Measurements from ENCODE around the gene SLMAP. TPM values are rescaled to one million over a fixed set of nuclear protein-coding genes. Genes with fewer than 3 reads are reported as not detected.
"Not testable (repeated sequence)": the region's sequence is repeated elsewhere in the genome, so short reads cannot be mapped to it uniquely, and the experiment has no call there.

The SLMAP gene
- total and polyA plus RNA-seq, 7 donors: 31.2 to 180 (median 106) TPM

DNA sequence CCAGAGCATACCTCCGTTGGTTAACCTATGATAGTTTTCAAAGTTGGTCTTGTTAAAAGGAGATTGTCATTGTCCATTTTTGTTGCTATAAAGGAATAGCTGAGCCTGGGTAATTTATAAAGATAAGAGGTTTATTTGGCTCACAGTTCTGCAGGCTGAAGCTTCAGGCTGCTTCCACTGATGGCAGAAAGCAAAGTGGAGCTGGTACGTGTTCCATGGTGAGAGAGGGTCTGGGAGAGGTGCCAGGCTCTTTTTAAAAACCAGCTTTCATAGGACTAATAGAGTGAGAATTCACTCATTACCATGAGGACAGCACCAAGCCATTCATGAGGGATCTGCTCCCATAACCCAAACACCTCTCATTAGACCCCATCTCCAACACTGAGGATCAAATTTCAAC, 107.3 kb downstream of the SLMAP start:
- no peak overlapping the region for H3K4me3 ChIP-seq
- H3K9me3 ChIP-seq: no peaks in the 10 kb centered on the region
- no peaks in the 10 kb centered on the region for H3K27me3 ChIP-seq (ENCODE audit: insufficient read depth in 3 of 3, low read length in 2 of 3)
- WGBS, 3 donors: 78 to 88% (median 84%) methylated on average over 2 of the region's 2 CpGs
- H3K4me1 ChIP-seq: no peaks in the 10 kb centered on the region
- no peak for DNase-seq
- intact Hi-C loops (cut with DNase I): no loop called here
- H3K36me3 ChIP-seq (ENCODE audit: insufficient read depth in 1 of 2, low read depth in 1 of 2): peaks cover 7 to 86% of the 10 kb centered on the region in 2 donors
- no peak overlapping the region for H3K27ac ChIP-seq
- TF ChIP-seq, protein P1, sequence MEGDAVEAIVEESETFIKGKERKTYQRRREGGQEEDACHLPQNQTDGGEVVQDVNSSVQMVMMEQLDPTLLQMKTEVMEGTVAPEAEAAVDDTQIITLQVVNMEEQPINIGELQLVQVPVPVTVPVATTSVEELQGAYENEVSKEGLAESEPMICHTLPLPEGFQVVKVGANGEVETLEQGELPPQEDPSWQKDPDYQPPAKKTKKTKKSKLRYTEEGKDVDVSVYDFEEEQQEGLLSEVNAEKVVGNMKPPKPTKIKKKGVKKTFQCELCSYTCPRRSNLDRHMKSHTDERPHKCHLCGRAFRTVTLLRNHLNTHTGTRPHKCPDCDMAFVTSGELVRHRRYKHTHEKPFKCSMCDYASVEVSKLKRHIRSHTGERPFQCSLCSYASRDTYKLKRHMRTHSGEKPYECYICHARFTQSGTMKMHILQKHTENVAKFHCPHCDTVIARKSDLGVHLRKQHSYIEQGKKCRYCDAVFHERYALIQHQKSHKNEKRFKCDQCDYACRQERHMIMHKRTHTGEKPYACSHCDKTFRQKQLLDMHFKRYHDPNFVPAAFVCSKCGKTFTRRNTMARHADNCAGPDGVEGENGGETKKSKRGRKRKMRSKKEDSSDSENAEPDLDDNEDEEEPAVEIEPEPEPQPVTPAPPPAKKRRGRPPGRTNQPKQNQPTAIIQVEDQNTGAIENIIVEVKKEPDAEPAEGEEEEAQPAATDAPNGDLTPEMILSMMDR (IDR thresholded peaks at IDR 0.05): no peak
- no peak for ATAC-seq

DNA sequence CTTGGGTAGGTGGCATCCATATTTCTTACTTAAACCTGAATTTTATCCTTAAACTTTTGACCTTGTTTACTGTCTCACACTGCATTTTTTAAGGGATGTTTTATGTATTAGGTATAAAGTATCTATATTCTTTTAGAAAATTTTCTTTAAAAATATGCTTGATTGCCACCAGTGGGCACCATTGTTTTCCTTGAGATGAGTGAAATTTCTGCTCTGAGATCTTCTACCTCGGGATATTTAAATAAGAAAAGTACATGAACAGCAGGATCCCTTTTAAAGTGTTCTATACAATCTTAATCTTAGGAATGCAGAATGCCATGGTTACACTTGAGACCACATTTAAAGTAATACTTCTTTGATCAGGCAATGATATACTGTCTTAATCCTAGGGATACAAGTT, 108.7 kb downstream of the SLMAP start:
- 13 to 33% (median 31%) methylated on average over 1 of the region's 1 CpG for WGBS, 3 donors
- TF ChIP-seq, protein P1 (IDR thresholded peaks at IDR 0.05): peak; percentile 44
- Histone ChIP-seq H3K4me1 (no peaks in the 10 kb centered on the region), H3K36me3 (ENCODE audit: insufficient read depth in 1 of 2, low read depth in 1 of 2) (peaks cover 7 to 77% of the 10 kb centered on the region in 2 donors), H3K27me3 (ENCODE audit: insufficient read depth in 3 of 3, low read length in 2 of 3) (no peaks in the 10 kb centered on the region), H3K9me3 (no peaks in the 10 kb centered on the region), H3K4me3 (no peak overlapping the region), H3K27ac (no peak overlapping the region)
- DNase-seq (no peak), ATAC-seq (no peak)
- intact Hi-C loops (cut with DNase I): no loop called here

DNA sequence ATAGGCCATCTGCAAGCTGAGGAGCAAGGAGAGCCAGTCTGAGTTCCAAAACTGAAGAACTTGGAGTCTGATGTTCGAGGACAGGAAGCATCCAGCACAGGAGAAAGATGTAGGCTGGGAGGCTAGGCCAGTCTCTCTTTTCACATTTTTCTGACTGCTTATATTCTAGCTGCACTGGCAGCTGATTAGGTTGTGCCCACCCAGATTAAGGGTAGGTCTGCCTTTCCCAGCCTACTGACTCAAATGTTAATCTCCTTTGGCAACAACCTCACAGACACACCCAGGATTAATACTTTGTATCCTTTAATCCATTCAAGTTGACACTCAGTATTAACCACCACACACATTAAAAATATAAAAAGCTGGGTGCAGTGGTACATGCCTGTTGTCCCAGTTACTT, 113.0 kb downstream of the SLMAP start:
- H3K4me3 ChIP-seq; DNase-seq; ATAC-seq; H3K27me3 ChIP-seq (ENCODE audit: insufficient read depth in 3 of 3, low read length in 2 of 3); intact Hi-C loops (cut with DNase I); H3K9me3 ChIP-seq; H3K4me1 ChIP-seq; H3K27ac ChIP-seq: not testable (repeated sequence)
- 95 to 100% (median 95%) methylated on average over 1 of the region's 1 CpG for WGBS, 3 donors
- peaks cover 0 to 50% of the 10 kb centered on the region in 2 donors for H3K36me3 ChIP-seq (ENCODE audit: insufficient read depth in 1 of 2, low read depth in 1 of 2)

DNA sequence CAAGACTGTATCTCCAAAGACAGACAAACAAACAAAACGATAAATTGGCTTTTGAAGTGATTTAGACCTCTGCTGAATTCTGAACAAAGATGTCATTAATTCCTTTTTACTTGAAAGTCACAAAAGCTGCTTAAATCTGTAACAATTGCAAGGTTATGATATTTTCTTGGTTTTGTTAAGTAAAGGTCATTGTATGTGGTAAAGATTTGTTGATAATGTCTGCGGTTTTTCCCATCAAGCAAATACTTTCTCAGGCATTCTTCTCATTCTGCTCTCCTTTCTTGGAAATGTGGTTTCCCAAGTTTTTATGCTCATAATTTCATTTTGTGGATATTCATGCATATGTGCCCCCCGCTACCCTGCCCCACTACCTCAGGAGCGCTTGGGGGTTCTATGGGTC, 116.5 kb downstream of the SLMAP start:
- Histone ChIP-seq H3K4me3 (no peak overlapping the region), H3K27me3 (ENCODE audit: insufficient read depth in 3 of 3, low read length in 2 of 3) (no peaks in the 10 kb centered on the region), H3K4me1 (no peaks in the 10 kb centered on the region), H3K9me3 (no peaks in the 10 kb centered on the region), H3K36me3 (ENCODE audit: insufficient read depth in 1 of 2, low read depth in 1 of 2) (peaks cover 0 to 20% of the 10 kb centered on the region in 2 donors), H3K27ac (no peak overlapping the region)
- TF ChIP-seq, protein P1 (IDR thresholded peaks at IDR 0.05): no peak
- intact Hi-C loops (cut with DNase I): no loop called here
- WGBS, 3 donors: 96 to 97% (median 97%) methylated on average over 4 of the region's 4 CpGs
- ATAC-seq (no peak), DNase-seq (no peak)

DNA sequence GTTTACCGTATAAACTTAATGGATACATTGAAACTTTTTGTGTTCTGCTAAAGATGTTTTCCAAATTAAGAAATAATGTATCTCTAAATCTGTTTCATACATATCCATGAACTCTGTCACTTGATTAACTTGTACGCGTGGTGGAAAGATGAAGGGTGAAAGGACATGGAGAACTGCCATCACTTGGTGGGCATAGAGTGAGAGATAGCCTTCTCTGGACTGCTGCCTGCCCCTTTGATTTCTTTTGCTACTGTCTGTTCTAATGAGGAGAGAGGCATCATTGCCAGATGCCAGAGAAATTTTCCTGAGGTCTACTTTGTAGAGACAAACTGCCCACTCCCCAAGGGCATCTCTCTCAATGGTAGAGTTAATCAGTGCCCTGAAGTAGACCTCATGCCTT, 120.5 kb downstream of the SLMAP start:
- Histone ChIP-seq H3K36me3 (ENCODE audit: insufficient read depth in 1 of 2, low read depth in 1 of 2) (peaks cover 0 to 11% of the 10 kb centered on the region in 2 donors), H3K27me3 (ENCODE audit: insufficient read depth in 3 of 3, low read length in 2 of 3) (no peaks in the 10 kb centered on the region), H3K4me1 (no peaks in the 10 kb centered on the region), H3K9me3 (no peaks in the 10 kb centered on the region), H3K27ac (no peak overlapping the region), H3K4me3 (no peak overlapping the region)
- no peak for DNase-seq
- ATAC-seq: peak in 2 of 4 donors; percentile 34 to 42
- intact Hi-C loops (cut with DNase I): no loop called here
- TF ChIP-seq, protein P1 (IDR thresholded peaks at IDR 0.05): no peak
- WGBS, 3 donors: 33 to 62% (median 53%) methylated on average over 3 of the region's 3 CpGs

Data from psoas muscle (tissue), 8 donors.